Measurements from ENCODE around the gene ACP5.
A peak's percentile ranks its signal among the peaks of the same experiment; 100 is the strongest.

ACP5 gene

GRCh38 chr19:11540645-11541044, 36.8 kb downstream of the ACP5 start:
- no peak overlapping the region for H3K4me3 ChIP-seq (ENCODE audit: low read length)
- no peak for DNase-seq (ENCODE audit: low read depth)
- TF ChIP-seq CTCF (IDR thresholded peaks at IDR 0.05; ENCODE audit: insufficient read depth, low read depth, low read length, missing control alignments) = no peak

GRCh38 chr19:11539495-11540365, 37.7 kb downstream of the ACP5 start:
- TF ChIP-seq CTCF (IDR thresholded peaks at IDR 0.05; ENCODE audit: insufficient read depth, low read depth, low read length, missing control alignments) = no peak
- no peak overlapping the region for H3K4me3 ChIP-seq (ENCODE audit: low read length)
- no peak for DNase-seq (ENCODE audit: low read depth)

DNA sequence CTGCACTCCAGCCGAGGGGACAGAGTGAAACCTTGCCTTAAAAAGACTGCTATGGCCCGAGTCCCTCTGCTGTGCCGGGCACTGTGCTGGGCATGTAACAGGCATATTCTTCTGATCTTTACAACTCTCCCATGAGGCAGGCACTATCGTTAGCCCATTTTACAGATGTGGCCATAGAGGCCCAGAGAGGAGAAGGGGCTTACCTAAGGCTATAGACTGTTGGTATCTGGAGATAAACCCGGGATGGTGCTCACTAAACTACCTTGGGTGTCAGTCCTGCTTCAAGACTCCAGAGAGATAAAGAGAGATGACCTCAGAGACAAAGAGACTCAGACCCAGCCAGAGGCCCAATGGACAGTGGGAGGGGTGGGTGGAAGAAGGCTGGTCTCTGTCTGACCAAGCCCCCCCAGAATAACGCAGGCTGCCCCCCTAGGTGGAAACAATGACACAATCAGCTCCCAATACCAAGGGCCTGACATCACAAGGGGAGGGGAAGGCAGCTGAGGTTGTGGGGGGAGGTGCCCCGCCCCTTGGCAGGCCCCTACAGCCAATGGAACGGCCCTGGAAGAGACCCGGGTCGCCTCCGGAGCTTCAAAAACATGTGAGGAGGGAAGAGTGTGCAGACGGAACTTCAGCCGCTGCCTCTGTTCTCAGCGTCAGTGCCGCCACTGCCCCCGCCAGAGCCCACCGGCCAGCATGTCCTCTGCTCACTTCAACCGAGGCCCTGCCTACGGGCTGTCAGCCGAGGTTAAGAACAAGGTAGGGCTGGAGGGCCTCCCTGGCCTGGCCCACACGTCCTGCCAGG, 39.0 kb downstream of the ACP5 start, which contains the start of gene CNN1:
TSS of gene CNN1 (plus strand) at position 620 of the 805 bp plus-strand sequence. CDS start at position 697, 77 bp downstream.
- H3K4me3 ChIP-seq (ENCODE audit: low read length) = no peak within 1 kb of the TSS
- DNase-seq (ENCODE audit: low read depth) = no peak
- no peak for TF ChIP-seq CTCF (IDR thresholded peaks at IDR 0.05; ENCODE audit: insufficient read depth, low read depth, low read length, missing control alignments)

GRCh38 chr19:11535792-11536595, 41.5 kb downstream of the ACP5 start:
- DNase-seq (ENCODE audit: low read depth) = peak; percentile 82
- peak; percentile 54 for TF ChIP-seq CTCF (IDR thresholded peaks at IDR 0.05; ENCODE audit: insufficient read depth, low read depth, low read length, missing control alignments)
- peak overlapping the region; percentile 18 for H3K4me3 ChIP-seq (ENCODE audit: low read length)

GRCh38 chr19:11534948-11535347, 42.5 kb downstream of the ACP5 start:
- TF ChIP-seq CTCF (IDR thresholded peaks at IDR 0.05; ENCODE audit: insufficient read depth, low read depth, low read length, missing control alignments) = no peak
- no peak for DNase-seq (ENCODE audit: low read depth)

DNA sequence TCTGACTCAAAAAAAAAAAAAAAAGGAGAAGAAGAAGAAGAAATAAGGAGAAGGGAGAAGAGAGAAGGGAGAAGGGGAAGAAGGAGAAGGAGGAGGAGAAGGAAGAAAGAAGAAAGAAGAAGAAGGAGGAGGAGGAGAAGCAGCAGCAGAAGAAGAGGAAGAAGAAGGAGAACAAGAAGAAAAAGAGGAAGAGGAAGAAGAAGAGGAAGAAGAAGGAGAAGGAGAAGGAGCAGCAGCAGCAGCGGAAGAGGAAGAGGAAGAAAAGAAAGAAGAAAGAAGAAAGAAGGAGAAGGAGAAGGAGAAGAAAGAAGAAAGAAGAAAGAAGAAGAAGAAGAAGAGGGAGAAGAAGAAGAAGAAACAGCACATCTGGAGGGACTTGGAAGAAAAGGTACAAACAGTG, 42.9 kb downstream of the ACP5 start:
- H3K4me3 ChIP-seq (ENCODE audit: low read length) = no peak overlapping the region
- DNase-seq (ENCODE audit: low read depth) = no peak
- TF ChIP-seq CTCF (IDR thresholded peaks at IDR 0.05; ENCODE audit: insufficient read depth, low read depth, low read length, missing control alignments) = no peak

More at GRCh38 chr19:11534948-11535347, 42.5 kb downstream of the ACP5 start:
- H3K4me3 ChIP-seq (ENCODE audit: low read length) = no peak overlapping the region

Measured in epithelial cell of esophagus (primary cell).